ENCODE measurements around the gene PPP1R10.

Gene PPP1R10

DNA sequence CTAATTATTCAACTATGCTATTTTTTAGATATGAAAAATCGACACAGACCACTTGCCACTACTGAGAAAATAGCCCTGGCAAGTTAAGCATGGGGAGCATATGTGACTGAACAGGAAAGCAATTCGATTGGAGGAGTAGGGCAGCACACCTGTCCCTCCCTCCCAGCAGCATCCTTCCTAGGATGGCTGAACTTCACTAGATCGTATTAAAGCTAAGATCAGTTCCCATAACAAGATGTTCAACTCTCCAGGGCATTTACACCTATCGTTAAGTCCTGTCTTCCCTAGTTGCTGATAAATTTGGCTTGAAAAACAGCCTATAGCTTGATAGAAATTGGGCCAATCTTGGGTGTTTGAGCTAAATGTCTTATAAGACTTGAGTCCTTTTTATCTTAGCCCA is 7.0 kb downstream of the PPP1R10 start:
- no peak for TF ChIP-seq CTCF (IDR thresholded peaks at IDR 0.05; ENCODE audit: insufficient read depth, low read depth, low read length, missing control alignments)
- no peak overlapping the region for H3K4me3 ChIP-seq (ENCODE audit: low read length)
- no peak for DNase-seq (ENCODE audit: low read depth)

- no peak for DNase-seq (ENCODE audit: low read depth)
Measured at GRCh38 chr6:30603961-30604360, 13.1 kb downstream of the PPP1R10 start.

DNA sequence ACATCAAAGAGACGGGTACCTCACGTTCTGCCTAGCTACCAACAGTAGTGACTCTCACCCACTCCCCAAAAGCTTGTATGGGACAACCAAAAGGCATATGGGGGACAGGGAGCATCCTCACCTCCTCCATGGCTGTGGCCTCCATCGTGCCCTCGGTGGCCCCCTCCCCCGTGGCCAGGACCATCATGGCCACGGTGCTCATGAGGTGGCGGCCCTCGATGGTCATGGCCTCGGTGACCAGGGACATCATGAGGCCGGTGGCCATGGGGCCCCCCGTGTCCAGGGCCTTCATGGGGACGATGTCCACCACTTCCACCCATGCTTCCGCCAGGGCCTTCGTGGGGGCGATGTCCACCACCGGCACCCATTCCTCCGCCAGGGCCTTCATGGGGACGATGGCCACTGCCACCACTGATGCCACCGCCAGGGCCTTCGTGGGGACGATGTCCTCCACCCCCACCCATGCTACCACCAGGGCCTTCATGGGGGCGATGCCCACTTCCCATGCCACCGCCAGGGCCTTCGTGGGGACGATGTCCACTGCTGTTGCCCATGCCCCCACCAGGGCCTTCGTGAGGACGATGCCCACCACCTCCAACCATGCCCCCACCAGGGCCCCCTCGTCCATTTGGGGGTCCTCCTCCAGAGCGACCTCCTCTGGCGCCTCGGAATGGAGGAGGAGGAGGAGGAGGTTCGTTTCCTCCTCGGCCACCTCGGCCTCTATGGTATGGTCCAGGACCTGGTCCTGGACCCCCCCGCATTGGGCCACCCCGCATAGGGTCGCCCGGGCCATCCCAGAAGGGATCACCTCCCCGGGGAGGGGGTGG is 15.0 kb downstream of the PPP1R10 start:
- TF ChIP-seq CTCF (IDR thresholded peaks at IDR 0.05; ENCODE audit: insufficient read depth, low read depth, low read length, missing control alignments): no peak
- no peak for DNase-seq (ENCODE audit: low read depth)
- H3K4me3 ChIP-seq (ENCODE audit: low read length): no peak overlapping the region

More at GRCh38 chr6:30603961-30604360, 13.1 kb downstream of the PPP1R10 start:
- H3K4me3 ChIP-seq (ENCODE audit: low read length): no peak overlapping the region
- no peak for TF ChIP-seq CTCF (IDR thresholded peaks at IDR 0.05; ENCODE audit: insufficient read depth, low read depth, low read length, missing control alignments)

- DNase-seq (ENCODE audit: low read depth): no peak
- H3K4me3 ChIP-seq (ENCODE audit: low read length): no peak overlapping the region
- TF ChIP-seq CTCF (IDR thresholded peaks at IDR 0.05; ENCODE audit: insufficient read depth, low read depth, low read length, missing control alignments): no peak
Measured at GRCh38 chr6:30601436-30601814, 15.6 kb downstream of the PPP1R10 start.

DNA sequence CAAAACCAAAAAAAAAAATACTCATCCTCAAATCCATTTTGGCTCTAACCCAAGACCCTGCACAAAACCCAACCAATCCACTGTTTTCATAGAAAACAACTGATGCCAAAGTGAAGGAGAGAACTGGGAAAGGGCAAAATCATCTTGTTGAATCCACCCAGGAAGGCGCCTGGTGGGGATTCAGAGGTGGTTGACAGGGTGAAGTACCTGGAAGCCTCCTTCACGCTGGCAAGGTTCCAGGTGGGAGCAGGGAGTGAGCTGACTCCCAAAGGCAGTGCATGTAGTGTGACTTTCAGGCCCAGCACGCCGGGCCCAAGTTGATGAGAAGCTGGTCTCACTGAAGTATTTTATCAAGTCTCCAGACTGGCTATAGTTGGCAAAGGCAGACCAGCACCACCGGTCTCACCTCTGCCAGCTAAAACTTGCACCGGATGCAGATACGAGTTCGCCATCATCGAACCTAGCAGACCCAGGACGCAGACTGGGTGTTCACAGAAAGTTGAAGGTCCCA is 16.5 kb downstream of the PPP1R10 start:
- DNase-seq (ENCODE audit: low read depth): no peak

GRCh38 chr6:30599625-30600324 is 17.3 kb downstream of the PPP1R10 start:
- H3K4me3 ChIP-seq (ENCODE audit: low read length): no peak overlapping the region
- TF ChIP-seq CTCF (IDR thresholded peaks at IDR 0.05; ENCODE audit: insufficient read depth, low read depth, low read length, missing control alignments): no peak
- no peak for DNase-seq (ENCODE audit: low read depth)

More for the DNA sequence above, 16.5 kb downstream of the PPP1R10 start:
- H3K4me3 ChIP-seq (ENCODE audit: low read length): no peak overlapping the region
- TF ChIP-seq CTCF (IDR thresholded peaks at IDR 0.05; ENCODE audit: insufficient read depth, low read depth, low read length, missing control alignments): no peak

All from epithelial cell of esophagus (primary cell).